HG03103 (cell line): Measurements from ENCODE around the gene PDS5B.
A peak's percentile ranks its signal among the peaks of the same experiment; 100 is the strongest.
"Not testable (repeated sequence)": the region's sequence is repeated elsewhere in the genome, so short reads cannot be mapped to it uniquely, and the experiment has no call there.

Source experiments
- ATAC-seq: cut with Tn5 transposase; IDR thresholded peaks from one replicate; pipeline ENCODE4 v1.9.1; 2021; ENCODE audit warnings: low read depth; ENCODE audit not compliant: unreplicated experiment

Gene PDS5B

DNA sequence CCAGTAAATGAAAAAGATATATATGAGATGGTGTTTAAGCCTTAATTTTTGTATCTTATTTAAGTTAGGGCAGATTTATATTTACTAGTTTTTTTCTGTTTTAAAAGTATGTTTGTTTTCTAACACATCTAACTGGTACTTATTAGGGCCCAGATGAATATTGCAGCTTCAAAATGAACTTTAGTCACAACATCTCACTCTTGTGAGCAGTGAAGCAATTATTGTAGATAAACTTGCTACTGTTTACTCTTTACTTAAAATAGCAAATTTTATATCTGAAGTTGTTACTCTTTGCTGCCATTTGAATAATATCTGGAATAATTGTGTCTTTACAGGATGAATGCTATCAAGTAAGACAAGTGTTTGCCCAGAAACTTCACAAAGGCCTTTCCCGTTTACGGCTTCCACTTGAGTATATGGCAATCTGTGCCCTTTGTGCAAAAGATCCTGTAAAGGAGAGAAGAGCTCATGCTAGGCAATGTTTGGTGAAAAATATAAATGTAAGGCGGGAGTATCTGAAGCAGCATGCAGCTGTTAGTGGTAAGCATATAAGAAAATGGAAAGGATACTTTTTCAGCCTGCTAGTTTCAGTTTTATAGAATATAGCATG lies 166.8 kb downstream of the PDS5B start:
- no peak for ATAC-seq

DNA sequence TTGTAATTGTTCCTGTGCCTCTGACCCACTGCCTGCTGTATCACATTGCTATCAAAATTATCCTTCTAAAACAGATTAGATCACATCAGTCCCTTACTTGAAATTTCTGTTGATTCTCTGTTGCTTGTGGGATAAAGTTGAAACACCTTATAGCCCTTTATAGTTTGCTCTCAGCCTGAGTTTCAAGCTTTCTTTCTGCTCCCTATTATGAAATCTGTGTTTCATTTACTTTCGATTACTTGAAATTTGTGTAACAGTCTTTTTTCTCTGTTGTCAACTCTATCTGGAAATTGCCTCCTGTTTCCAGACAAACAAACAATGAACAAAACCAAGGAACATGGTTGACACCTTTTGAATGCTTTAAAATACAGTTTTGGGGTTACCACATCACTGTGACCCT lies 167.9 kb downstream of the PDS5B start:
- ATAC-seq = no peak

DNA sequence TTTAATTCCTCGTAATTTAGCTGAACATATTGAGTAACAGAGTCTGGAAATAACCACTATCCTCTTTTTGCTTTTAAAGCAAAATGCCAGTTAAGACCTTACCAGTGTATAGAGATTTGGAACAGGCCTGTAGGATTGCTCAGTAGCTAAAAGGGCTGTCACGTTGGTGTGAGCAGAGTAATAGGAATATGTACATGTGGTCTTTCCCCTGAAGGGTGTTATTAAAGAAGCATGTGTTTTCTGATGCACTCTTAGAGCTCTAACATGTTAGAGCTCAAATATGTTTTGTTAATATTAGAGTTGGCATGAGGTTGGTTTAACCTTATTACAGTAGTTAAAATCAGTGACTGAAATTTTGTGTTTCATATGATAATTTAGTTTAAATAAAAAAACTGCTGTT lies 172.9 kb downstream of the PDS5B start:
- ATAC-seq = no peak

DNA sequence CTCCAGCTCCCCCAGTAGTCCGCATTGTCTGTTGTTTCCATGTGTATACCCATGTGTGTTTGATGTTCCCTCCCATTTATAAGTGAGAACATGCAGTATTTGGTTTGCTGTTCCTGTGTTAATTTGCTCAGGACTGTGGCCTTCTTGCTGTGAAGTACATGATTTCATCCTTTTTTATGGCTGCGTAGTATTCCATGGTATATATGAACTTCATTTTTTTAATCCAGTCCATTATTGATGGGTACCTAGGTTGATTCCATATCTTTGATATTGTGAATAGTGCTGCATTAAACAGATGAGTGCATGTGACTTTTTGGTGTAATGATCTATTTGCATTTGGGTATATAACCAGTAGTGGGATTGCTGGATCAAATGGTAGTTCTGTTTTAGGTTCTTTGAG lies 175.2 kb downstream of the PDS5B start:
- no peak for ATAC-seq

DNA sequence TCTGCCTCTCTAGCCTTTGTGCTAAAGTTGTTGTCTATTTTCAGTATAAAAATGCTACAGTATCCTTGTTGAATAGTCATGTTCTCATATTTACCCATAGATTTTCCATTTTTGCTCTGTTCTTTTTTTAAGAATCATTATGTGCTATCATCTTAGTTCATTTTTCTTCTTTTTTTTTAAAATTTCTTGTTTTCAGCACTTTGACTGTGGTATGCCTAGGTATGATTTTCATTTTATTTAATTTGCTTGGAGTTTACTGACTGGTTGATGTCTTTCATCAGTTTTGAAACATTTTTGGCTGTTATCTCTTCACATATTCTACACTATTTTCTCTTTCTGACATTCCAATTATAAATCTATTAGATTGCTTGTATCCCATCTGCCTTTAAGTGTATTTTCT lies 192.9 kb downstream of the PDS5B start:
- ATAC-seq = no peak

DNA sequence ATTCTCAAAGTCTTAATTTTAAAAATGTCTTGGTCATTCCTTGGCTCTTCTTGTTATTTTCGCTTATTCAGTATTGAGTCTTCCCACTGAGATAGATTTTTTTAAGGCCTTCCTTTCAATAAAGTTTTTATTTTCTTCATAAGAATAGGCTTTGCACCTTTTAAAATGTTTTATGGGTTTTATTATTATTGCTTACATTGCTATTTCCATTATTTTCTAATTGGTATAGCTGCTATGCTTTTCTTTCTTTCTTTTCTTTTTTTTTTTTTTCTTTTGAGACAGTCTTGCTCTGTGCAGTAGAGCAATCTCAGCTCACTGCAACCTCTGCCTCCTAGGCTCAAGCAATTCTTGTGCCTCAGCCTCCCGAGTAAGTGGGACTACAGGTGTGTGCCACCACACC lies 195.7 kb downstream of the PDS5B start:
- no peak for ATAC-seq

DNA sequence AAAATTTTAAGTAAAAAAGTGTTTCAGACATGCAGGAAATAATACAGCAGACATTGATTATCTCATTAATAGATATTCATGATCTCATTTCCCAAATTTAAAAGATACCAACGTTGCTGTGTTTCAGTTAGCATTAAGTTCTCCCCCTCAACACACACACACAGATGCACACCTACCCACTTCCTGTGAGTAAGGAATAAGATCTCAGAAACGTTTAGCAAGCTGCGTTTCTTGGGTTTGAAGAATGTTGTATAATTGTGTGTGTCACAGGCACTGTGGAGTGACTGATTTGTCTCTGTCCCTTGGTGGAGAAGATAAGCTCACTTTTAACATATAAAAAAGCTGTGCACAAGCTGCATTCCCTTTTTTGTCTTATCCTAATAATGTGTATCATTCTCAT lies 196.8 kb downstream of the PDS5B start:
- no peak for ATAC-seq

DNA sequence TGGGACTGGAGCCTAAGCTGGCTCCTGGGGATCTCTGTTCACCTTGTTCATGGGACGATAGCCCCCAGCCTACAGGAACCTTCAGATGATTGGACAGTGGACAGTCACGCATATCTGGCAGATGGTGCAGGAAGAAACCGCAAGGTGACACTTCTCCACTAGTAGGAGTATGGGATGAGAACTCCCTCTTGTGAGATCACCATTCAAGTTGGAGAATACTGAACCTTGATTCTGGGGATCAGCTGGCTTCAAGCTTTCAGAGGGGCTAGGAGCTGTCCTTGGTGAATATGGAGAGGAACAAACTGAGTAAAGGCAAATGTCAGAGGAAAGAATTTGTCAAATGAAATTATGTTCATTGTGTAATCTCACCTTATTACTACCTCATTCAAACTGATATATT lies 204.5 kb downstream of the PDS5B start:
- ATAC-seq = no peak

DNA sequence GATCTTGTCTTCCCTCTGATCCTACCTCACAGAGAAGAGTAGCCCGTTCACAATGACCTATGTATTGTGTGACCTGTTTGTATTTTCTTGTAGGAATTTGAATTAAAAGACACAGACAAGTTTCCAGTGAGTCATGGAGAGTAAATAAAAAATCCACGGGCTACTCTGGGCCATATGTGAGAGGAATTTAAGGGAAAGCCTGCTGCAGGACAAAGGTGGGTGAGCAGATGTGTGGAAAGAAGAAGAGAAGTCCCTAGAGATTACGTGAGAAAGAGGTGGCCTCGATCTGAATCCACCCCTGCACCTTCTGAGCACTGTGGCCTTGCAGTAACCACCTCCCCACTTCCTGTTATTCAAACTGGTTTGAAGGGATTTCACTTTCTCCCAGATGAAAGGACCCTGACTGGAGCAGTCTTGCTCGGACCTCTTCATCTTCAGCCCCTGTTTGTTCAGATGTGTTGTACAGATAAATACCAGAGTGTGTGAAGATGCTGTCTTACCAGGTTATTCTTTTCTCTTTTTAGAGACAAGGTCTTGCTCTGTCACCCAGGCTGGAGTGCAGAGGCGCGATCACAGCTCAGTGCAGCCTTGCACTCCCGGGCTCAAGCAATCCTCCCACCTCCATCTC lies 205.4 kb downstream of the PDS5B start:
- peak; percentile 81 for ATAC-seq

DNA sequence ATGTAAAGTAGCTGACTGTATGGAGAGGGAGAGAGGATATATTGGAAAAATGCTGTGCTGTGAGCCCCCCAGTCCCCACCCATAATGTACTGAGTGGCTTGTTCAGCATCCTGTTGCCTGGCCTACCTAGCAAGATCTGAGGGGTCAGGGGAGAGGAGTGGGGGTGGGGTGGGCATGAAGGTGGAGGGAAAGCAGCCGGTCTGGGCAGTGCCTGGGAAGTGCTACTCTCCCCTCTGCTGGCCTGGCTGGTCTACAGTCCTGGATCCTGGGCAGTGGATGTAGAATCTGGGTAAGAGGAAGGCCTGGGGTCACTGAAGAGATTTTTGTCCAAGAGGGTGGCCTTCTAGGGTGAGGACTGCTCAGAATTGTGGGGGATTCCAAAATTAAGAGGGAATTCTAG lies 210.5 kb downstream of the PDS5B start:
- ATAC-seq = no peak

DNA sequence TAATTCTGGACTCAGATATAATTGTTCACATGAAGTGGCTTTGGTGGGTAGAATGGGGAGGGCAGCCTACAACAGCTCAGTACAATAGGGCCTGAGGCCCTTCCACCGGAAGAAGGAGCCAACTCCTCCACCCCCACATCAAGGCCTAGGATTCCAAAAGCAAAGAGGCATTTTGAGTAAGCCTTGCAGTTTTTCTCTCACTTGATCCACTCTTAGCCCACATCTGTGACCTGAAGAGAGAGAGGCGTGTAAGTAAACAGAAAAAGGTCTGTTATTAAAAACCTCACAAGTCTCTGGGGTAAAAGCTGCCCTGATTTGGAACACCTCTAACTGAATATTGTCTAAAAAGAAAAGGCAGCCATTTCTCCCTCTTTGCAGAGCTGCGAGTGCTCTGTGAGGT lies 215.9 kb downstream of the PDS5B start:
- no peak for ATAC-seq

DNA sequence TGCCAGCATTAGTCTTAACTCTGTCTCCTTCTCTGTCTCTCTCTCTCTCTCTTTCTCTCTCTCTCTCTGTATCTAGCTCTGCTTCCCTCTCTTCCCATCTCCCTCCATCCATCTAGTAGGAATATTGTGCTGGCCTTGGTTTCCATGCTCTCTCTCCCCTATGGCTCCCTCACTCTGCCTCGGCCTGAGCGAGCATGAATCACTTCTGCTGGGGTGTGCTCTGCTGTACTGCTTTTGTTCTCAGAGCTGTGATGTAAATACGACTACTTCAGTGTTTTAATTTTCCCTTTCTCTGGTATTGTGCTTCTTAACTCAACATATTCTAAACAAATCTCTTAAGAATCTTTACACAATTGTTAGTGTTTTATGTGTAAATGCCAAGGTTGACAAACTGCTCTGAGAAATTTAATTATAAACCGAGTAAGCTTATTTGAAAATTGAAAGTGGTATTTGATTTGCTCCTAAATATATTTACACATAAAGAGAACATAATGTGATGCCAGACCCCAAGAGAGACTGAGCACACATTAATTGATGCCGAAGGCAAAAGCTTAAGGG lies 218.5 kb downstream of the PDS5B start:
- no peak for ATAC-seq

DNA sequence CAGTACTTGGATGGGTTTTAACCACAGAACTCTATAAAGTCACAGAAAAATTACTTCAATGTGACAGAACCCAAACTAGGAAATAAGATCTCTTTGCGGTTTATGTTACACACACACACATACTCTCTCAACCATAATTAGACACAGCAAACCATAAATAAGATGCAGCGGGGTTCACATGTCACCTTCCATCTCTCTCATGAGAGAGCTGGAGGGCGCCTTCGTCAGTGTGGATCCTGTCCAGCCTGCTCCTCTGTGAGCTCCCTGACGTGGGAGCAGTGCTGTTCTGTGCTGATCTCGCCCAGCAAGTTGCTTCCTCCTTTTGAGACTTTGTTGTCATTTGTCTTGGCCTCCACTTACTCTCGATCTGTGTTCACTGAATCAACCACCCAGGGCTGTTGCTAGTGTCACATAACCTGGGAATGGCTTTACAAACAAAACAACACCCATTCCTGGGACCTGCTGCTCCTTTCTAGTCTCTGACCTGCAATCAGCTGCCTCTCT lies 225.1 kb downstream of the PDS5B start:
- peak; percentile 83 for ATAC-seq

DNA sequence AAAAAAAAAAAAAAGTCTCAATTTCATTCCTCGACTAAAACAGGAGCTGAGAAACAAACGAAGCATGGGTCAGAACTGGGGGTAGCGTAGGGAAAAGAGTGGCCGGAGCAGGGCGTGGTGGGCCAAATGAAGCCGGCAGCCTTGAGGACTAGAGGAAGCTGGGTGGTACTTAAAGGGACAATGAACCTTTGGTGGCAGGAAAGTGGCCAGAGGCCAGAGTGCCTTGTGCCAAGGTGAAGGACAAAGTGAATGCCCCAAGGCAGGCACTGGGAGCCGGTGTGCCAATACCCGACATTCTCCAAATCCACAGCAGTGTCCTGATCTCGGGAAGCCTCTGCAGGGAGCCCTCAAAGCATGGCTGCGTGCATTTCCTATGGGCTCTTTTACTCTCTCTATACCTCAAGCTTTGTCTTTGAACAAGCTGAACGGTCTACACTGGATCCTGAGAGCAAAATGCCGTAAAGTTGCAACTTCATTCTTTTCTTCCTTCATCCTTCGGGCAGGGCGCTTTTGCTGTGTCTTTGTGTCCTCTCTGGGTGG lies 235.0 kb downstream of the PDS5B start:
- no peak for ATAC-seq

DNA sequence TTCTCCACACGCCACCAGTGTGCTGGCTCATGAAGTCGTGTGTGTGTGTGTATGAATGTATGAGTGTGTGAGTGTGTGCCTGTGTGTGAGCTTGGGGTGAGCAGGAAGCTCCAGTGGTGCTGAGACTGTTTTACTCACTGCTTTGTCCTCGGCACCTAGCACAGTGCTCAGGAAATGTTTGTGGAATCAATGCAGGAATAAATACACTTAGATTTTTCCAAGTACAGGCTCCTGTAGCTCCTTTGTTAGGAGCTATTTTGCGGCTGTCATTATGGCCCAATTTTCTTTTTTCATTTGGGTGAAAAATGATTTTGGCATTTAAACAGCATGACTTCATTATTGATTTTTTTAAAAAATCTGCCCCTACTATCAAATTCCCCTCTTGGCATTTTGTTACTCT lies 236.5 kb downstream of the PDS5B start:
- no peak for ATAC-seq

DNA sequence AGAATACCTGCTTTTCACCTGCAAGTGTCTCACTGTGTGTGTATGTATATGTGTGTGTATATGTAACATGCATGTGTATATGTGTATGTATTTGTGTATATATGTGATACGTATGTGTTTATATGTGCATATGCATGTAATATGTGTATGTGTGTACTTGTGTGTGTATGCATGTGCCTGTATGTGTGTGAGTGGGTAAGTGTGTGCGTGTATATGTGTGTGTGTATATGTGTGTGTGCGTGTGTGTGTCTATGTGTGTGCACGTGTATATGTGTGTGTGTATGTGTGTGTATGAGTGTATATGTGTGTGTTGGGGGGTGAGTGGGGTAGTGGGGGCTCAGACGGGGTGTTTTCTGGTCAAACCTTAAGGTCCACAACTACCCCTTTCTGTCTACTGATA lies 237.3 kb downstream of the PDS5B start:
- no peak for ATAC-seq

DNA sequence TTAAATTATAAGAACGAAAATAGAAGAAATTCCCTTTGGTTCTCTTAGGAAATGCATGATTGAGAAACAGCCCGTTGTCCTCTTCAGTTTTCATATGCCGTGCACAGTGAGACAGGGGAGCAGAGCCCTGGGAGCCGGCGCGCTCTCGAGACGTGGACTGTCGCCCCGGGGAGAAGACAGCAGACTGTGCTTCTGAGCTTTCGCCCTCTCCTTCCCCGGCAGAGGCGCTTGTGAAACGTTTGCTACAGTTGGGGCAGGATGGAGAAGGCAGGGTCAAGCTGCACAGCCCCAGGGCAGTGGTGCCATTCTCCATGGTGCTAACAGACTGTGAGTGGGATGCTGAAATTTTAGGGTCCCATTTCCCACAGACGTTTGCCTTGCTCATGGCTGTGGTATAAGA lies 237.8 kb downstream of the PDS5B start:
- no peak for ATAC-seq

DNA sequence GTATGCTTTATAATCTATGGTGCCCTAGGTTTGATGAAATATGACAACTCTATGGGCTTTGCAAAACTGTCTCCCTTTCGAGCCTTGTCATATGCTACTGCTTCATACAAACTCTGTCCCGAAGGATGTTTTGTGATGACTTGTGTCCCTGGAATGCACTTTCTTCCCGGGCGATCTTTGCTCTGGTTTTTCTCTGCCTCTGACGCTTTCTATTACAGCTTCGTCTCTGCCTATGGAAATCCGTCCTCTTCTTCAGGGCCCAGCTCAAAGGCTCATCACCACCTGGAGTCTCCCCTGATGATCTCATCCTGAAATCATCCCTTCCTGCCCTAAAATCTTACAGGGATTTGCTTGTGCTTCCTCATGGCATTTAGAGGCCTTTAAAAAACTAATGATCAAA lies 238.4 kb downstream of the PDS5B start:
- no peak for ATAC-seq

DNA sequence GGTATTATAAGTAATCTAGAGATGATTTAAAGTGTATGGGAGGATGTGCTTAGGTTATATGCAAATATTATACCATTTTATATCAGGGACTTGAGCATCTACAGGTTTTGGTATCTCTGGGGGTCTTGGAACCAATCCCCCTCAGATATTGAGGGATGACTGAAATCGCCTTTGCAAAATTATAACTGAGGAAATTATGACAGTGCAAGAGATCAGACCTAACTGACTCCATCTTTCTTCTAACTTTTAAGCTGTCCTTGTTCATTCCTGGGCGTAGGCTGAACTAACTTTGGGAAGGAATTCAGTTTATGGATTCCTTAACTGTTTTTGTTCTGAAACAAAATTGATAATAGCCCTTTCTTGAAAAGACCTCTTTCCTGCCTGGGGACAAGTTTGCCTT lies 239.2 kb downstream of the PDS5B start:
- no peak for ATAC-seq

DNA sequence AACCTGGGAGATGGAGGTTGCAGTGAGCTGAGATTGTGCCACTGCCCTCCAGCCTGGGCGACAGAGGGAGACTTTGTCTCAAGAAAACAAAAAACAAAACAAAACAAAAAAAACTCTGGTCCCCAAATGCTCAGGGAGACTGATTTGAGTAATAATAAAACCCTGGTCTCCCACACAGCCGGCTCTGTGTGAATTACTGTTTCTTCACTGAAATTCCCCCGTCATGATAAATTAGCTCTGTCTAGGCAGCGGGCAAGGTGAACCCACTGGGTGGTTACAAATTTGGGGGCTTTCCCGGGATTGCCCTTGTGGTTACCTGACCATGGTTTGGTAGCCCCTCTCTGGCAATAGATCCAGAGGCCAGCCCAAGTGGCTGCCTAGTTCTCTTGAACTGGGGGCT lies 240.1 kb downstream of the PDS5B start:
- not testable (repeated sequence) for ATAC-seq
